Natural killer cell treated with Interleukin-12 subunit alpha and Interleukin-12 subunit beta and Interleukin-15 and Interleukin-18, amount 100 ng/mL, for 72 hours (primary cell): ENCODE data around the gene GABBR2. TPM values are rescaled to one million over a fixed set of nuclear protein-coding genes. Genes with fewer than 3 reads are reported as not detected.
"Not testable (repeated sequence)": the region's sequence is repeated elsewhere in the genome, so short reads cannot be mapped to it uniquely, and the experiment has no call there.

ENCODE experiments used
- ATAC-seq, 2 donors: fragments of 150-1000 bp; cut with Tn5 transposase in 1 of 2; sonication (Bioruptor Pico), chemical (Tn5 transposase) in 1 of 2; 2 replicates each; pipeline ENCODE4 v1.10.0; 2021
- DNase-seq: peaks from one replicate; pipeline ENCODE4 v3.0.0; 2022; ENCODE audit warnings: low spot score
- H3K27ac Mint-ChIP-seq, 2 donors: 1 replicate in 1 of 2; 2 replicates in 1 of 2; pipeline ENCODE4 v1.8.0; 2022; ENCODE audit warnings: mixed read lengths in 2 of 2, mild to moderate bottlenecking in 1 of 2, moderate library complexity in 1 of 2
- H3K27me3 Mint-ChIP-seq, 2 donors: 1 replicate in 1 of 2; 2 replicates in 1 of 2; pipeline ENCODE4 v1.8.0; 2022; ENCODE audit warnings: mixed read lengths in 2 of 2
- H3K36me3 Mint-ChIP-seq: one replicate; pipeline ENCODE4 v1.8.0; 2022; ENCODE audit warnings: mixed read lengths
- H3K4me1 Mint-ChIP-seq, 2 donors: 1 replicate in 1 of 2; 2 replicates in 1 of 2; pipeline ENCODE4 v1.8.0; 2022; ENCODE audit warnings: low read depth in 2 of 2, mixed read lengths in 2 of 2, mild to moderate bottlenecking in 1 of 2
- H3K4me3 Mint-ChIP-seq: one replicate; pipeline ENCODE4 v1.8.0; 2022; ENCODE audit warnings: mixed read lengths
- H3K9me3 Mint-ChIP-seq: 2 replicates; pipeline ENCODE4 v1.8.0; 2022; ENCODE audit warnings: mixed read lengths
- total RNA-seq, 2 donors: library from RNA; stranded (reverse); gene quantifications; one replicate each; pipeline ENCODE4 v1.2.3, GENCODE V29; 2022

Gene GABBR2
- total RNA-seq, 2 donors from 2014 or later, result not detected

DNA sequence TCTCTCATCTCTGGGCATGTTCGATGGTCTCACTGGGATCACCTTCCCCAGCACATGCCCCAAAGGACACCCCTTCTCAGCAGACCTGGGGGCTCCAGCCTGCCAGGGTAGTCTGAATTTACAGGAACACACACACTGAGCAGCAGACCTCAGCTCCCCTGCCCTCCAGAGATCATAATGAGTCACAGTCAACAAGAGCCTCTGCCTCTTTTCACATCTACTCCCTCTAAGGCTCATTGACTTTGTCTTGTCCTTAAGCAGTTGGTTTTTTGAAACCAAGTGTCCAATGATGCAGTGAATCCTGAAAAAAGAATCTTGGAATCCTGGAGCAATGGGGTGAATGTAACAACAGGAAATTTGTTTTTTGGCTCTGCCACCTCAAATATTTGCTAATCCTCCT is 20.8 kb downstream of the GABBR2 start:
- Mint-ChIP-seq H3K27ac (no peak overlapping the region), H3K36me3 (no peaks in the 10 kb centered on the region), H3K4me1 (peaks cover 5% of the 10 kb centered on the region in 2 donors), H3K4me3 (no peak overlapping the region), H3K27me3 (peaks cover 0 to 3% of the 10 kb centered on the region in 2 donors), H3K9me3 (no peaks in the 10 kb centered on the region)
- no peak for DNase-seq
- no peak for ATAC-seq

DNA sequence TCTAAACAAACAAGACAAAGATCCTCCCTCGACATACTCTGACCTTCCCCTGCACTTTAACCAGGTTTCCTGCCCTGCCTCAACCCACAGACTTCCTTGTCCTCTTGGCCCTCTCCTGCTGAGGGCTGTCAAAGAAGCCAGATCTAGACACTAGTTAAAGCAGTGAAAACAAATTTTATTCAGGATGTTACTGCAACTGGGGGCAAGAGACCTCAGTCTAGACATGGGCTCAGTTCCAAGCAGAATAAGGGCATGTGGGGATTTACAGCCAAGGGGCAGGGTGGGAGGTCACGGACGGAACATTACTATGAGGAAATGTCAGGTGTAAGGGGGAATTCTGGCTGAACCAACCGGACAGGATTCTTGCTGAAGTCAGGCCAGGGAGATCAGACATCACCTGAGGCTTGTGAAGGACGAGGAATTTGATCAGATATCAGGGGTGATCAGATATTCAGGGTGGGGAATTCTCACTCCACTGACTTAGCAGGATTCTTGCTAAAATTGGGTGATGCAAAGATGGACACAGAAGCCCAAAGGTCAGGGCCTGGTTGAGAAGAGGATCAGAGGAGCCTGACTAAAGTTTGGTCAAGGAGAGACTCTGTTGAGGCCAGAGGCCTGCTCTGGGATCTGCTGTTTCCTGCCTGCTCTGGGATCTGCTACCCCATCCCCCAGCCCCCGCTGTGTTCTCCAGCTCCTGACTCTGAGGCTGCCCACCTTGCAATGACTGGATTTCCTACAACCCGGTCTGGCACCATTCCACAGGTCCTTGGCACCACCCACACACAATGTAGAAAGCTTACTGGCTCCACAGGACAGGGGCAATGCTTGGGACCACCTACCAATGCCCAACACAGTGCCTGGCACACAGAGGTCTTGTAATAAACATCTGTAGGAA is 21.5 kb downstream of the GABBR2 start:
- Mint-ChIP-seq H3K27me3 (peaks cover 0 to 3% of the 10 kb centered on the region in 2 donors), H3K4me3 (no peak overlapping the region), H3K9me3 (no peaks in the 10 kb centered on the region), H3K36me3 (no peaks in the 10 kb centered on the region), H3K27ac (no peak overlapping the region), H3K4me1 (peaks cover 5% of the 10 kb centered on the region in 2 donors)
- DNase-seq (no peak), ATAC-seq (peak in 1 of 2 donors; percentile 18)

DNA sequence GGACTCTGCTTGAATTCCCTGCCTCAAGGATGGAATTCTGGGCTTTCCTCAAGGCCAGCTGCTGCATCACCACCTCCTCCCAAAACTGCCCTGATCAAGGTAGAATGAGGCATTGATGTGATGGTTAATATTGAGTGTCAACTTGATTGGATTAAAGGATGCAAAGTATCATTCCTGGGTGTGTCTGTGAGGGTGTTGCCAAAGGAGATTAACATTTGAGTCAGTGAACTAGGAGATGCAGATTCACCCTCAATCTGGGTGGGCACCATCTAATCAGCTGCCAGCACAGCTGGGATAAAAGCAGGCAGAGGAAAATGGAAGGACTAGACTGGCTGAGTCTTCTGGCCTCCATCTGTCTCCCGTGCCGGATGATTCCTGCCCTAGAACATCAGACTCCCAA is 23.9 kb downstream of the GABBR2 start:
- not testable (repeated sequence) for H3K36me3 Mint-ChIP-seq, DNase-seq, H3K27me3 Mint-ChIP-seq, H3K27ac Mint-ChIP-seq, H3K4me3 Mint-ChIP-seq, H3K4me1 Mint-ChIP-seq, ATAC-seq, H3K9me3 Mint-ChIP-seq

DNA sequence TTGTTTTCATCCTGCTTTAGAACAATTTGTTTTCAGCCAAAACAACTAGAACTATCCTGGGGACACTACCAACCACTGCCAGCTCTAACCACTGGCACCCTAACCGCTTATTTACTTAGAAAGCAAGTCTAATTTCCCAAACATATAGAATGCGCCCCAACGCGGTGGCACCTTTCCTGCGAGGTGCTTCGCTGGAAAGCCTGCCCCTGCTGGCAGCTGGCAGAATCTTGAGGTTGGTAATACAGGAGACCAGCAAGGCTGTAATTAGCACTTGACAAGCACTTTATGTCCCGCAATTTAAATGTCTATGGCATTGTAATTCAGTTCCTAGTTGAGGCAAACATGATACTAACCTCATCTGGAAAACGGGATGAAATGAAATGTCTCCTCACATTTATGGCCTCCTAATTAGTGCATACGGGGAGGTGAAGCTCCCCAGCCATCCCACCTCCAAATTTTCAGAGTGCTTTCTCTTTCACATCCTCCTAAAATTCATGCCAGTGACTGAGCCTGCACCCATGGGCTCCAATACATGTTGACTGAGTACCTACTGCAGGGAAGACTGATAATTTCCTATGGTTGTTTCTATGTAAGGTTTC is 30.4 kb downstream of the GABBR2 start:
- H3K36me3 Mint-ChIP-seq, result no peaks in the 10 kb centered on the region
- H3K4me3 Mint-ChIP-seq, result no peak overlapping the region
- H3K9me3 Mint-ChIP-seq, result no peaks in the 10 kb centered on the region
- no peak overlapping the region for H3K27ac Mint-ChIP-seq
- no peaks in the 10 kb centered on the region for H3K4me1 Mint-ChIP-seq
- peaks cover 31 to 42% of the 10 kb centered on the region in 2 donors for H3K27me3 Mint-ChIP-seq
- ATAC-seq (no peak), DNase-seq (no peak)

DNA sequence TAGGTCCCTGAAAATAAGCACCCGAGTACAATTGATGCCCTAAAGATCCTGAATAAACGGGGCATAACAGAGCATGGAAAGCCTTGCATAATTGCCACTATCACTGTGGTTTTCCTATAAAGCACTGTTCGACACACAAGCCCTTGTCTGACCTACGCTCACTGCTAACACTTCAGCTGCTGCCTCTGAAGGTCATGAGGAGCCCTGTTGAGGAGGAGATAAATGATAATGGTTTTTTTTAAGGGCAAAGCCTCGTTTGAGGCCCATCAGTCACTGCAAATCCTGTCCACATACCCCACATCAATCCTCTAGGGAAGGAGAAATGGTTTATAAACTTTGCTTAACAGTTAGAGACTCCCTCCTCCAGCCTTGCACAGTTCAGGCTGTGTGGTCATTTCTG is 35.1 kb downstream of the GABBR2 start:
- no peaks in the 10 kb centered on the region for H3K4me1 Mint-ChIP-seq
- no peak overlapping the region for H3K27ac Mint-ChIP-seq
- no peak for ATAC-seq
- H3K9me3 Mint-ChIP-seq, result no peaks in the 10 kb centered on the region
- peaks cover 32 to 52% of the 10 kb centered on the region in 2 donors for H3K27me3 Mint-ChIP-seq
- DNase-seq, result no peak
- H3K4me3 Mint-ChIP-seq, result no peak overlapping the region
- no peaks in the 10 kb centered on the region for H3K36me3 Mint-ChIP-seq

DNA sequence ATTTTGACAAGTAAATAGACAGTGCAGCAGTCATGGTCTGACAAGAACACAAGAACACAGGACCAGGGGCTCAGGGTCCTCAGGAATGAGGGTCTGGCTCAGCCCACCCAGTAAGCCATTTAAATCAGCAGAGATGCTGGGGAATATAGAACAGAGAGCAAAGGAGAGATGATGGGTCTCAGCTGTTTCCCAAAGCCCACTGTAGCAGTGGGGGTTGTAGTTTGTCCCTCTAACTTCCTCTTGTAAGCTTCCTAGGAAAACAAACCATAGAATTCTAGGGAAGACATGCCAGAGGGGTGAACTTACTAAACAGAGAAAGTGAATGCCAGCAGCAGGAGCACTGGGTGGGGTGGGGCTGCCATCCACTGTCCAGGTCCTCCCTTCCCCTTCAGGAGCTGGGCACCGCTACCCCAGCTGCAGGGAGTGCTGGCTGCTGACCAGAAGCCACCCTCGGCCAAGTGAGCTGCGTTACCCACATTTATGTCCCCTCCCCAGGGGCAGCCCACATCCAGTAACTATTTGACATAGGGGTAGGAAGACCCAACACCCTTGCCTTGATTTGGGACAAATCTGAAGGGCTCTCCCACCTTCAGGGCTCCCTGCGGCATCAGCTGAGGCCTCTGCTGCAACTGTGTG is 41.6 kb downstream of the GABBR2 start:
- ATAC-seq, result no peak
- Mint-ChIP-seq H3K27me3 (peaks cover 8 to 24% of the 10 kb centered on the region in 2 donors), H3K9me3 (no peaks in the 10 kb centered on the region), H3K4me1 (no peaks in the 10 kb centered on the region), H3K4me3 (no peak overlapping the region), H3K27ac (no peak overlapping the region), H3K36me3 (no peaks in the 10 kb centered on the region)
- DNase-seq, result no peak

DNA sequence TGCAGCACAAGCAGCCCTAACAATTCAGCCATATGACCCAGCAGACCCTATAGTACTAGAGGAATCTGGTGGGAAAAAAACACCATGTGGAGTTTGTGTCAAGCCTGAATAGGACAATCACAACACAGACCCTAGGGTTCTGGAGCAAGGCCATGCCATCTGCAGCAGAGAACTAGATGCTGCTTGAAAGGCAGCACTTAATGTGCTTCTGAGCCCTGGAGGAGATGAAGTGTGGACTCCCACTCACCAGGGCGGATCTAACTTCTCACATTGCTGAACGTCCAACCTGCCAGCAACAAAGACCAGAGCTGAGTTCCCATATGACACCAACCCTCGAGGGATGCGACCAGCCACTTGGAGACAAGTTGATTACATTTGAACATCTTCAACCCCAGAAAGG is 43.2 kb downstream of the GABBR2 start:
- no peaks in the 10 kb centered on the region for H3K4me1 Mint-ChIP-seq

DNA sequence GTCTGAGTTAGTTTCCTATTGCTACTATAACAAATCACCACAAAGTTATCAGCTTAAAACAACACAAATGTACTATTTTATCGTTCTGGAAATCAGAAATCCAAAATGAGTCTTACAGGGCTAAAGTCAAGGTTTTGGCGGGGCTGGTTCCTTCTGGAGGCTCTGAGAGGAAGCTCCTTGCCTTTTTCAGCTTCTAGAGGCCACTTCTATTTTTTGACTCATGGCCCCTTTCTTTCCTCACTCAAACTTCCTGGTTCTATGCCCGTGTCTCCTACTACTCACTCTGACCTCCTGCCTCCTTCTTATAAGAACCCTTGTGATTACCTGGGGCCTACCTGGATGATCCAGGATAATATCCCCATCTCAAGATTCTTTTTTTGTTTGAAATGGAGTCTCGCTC is 48.2 kb downstream of the GABBR2 start:
- DNase-seq, result no peak
- peaks cover 9 to 25% of the 10 kb centered on the region in 2 donors for H3K27me3 Mint-ChIP-seq
- no peaks in the 10 kb centered on the region for H3K9me3 Mint-ChIP-seq
- H3K4me3 Mint-ChIP-seq, result no peak overlapping the region
- no peaks in the 10 kb centered on the region for H3K4me1 Mint-ChIP-seq
- no peak for ATAC-seq
- no peaks in the 10 kb centered on the region for H3K36me3 Mint-ChIP-seq
- no peak overlapping the region for H3K27ac Mint-ChIP-seq

More for the DNA sequence above, 43.2 kb downstream of the GABBR2 start:
- Mint-ChIP-seq H3K36me3 (no peaks in the 10 kb centered on the region), H3K27ac (no peak overlapping the region), H3K4me3 (no peak overlapping the region), H3K9me3 (no peaks in the 10 kb centered on the region), H3K27me3 (peaks cover 10 to 31% of the 10 kb centered on the region in 2 donors)
- DNase-seq (no peak), ATAC-seq (no peak)

DNA sequence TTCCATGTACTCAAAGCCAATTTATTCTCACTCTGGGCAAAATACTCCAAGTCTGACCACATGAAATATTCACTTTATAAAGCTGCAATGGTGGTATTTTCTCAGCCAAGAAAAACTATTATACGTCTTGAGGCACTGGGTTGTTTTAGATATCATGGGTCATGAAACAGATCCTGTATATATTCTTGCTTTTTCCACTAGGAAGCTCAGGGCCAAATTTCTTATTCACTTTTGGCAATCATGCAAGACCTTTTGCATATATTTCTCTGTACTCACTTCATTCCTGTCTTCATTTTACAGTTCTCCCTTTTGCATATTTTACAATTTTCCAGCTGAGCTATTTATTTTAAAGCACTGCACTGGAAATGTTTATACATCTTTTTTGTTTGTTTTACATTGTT is 49.8 kb downstream of the GABBR2 start:
- H3K9me3 Mint-ChIP-seq, result no peaks in the 10 kb centered on the region

DNA sequence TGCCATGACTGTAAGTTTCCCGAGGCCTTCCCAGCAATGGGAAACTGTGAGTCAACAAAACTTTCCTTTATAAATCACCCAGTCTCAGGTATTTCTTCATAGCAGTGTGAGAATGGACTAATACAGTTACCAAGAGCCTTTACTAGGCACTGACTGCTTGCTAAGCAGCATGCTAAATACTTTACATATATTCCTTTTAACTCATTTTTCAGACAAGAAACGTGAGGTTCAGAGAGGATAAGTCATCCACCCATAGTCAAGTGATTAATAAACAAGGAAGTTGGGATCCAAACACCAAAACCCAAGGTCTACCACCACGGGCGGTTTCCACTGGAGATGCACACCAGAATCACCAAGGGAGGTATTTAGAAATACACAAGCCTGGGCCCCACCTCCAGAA is 50.8 kb downstream of the GABBR2 start:
- no peak for ATAC-seq
- Mint-ChIP-seq H3K9me3 (no peaks in the 10 kb centered on the region), H3K4me3 (no peak overlapping the region)

More for the DNA sequence above, 49.8 kb downstream of the GABBR2 start:
- Mint-ChIP-seq H3K36me3 (no peaks in the 10 kb centered on the region), H3K4me3 (no peak overlapping the region), H3K27me3 (peaks cover 12 to 30% of the 10 kb centered on the region in 2 donors), H3K27ac (no peak overlapping the region), H3K4me1 (no peaks in the 10 kb centered on the region)
- ATAC-seq, result no peak
- no peak for DNase-seq

DNA sequence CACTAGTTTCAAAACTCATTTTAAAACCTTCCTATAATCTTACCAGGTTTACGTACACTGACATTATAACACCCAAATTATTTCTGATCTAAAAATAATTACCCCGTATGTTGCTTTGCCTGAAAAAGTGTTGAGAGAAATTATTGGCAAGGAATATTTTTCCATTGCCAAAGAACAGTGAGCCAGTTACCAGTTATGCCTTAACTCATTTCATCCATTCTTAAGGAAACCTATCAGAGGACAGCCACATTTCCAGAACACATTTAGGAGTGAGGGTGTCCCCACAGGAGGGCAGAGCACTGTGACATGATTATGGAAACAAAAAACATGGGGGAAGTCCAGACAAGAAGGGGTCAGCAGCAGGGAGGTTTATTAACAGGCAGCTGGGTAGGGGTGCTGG is 52.2 kb downstream of the GABBR2 start:
- Mint-ChIP-seq H3K27ac (no peak overlapping the region), H3K27me3 (peaks cover 14 to 36% of the 10 kb centered on the region in 2 donors), H3K9me3 (no peaks in the 10 kb centered on the region), H3K4me1 (no peaks in the 10 kb centered on the region), H3K36me3 (no peaks in the 10 kb centered on the region), H3K4me3 (no peak overlapping the region)
- no peak for DNase-seq
- no peak for ATAC-seq

More for the DNA sequence above, 50.8 kb downstream of the GABBR2 start:
- no peak for DNase-seq
- no peak overlapping the region for H3K27ac Mint-ChIP-seq
- peaks cover 12 to 35% of the 10 kb centered on the region in 2 donors for H3K27me3 Mint-ChIP-seq
- H3K4me1 Mint-ChIP-seq, result no peaks in the 10 kb centered on the region
- no peaks in the 10 kb centered on the region for H3K36me3 Mint-ChIP-seq

DNA sequence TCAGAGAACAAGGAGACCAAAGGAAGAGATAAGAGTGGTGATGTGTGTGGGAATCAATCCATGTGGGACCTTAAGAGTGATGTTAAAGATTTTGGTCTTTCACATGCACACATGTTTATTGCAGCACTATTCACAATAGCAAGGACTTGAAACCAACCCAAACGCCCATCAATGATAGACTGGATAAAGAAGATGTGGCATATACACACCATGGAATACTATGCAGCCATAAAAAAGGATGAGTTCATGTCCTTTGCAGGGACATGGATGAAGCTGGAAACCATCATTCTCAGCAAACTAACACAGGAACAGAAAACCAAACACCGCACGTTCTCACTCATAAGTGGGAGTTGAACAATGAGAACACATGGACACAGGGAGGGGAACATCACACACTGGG is 53.3 kb downstream of the GABBR2 start:
- not testable (repeated sequence) for H3K4me3 Mint-ChIP-seq, H3K9me3 Mint-ChIP-seq, ATAC-seq, H3K4me1 Mint-ChIP-seq, DNase-seq, H3K27ac Mint-ChIP-seq, H3K36me3 Mint-ChIP-seq
- peaks cover 16 to 37% of the 10 kb centered on the region in 2 donors for H3K27me3 Mint-ChIP-seq

DNA sequence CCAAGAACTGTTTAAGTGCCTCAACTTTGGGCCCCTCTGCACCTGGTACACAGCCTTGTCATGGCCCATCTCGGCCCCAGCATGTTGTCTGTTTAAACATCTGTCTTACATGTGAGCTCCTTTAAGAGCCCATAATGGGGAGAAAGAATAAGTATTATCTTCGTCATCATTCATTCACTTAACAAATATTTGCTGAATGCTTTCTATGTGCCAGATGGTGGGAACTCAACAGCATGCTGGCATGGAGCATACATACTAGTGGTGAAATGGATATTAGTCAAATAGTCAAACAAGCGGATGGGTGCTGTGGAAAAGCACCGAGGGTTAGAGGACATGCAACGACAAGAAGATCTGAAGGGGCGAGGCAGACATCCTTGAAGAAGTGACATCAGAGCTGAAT is 54.5 kb downstream of the GABBR2 start:
- no peak overlapping the region for H3K27ac Mint-ChIP-seq
- no peak for DNase-seq
- no peak for ATAC-seq
- H3K4me3 Mint-ChIP-seq, result no peak overlapping the region
- H3K9me3 Mint-ChIP-seq, result no peaks in the 10 kb centered on the region
- H3K27me3 Mint-ChIP-seq, result peaks cover 21 to 39% of the 10 kb centered on the region in 2 donors
- H3K4me1 Mint-ChIP-seq, result no peaks in the 10 kb centered on the region
- H3K36me3 Mint-ChIP-seq, result no peaks in the 10 kb centered on the region

DNA sequence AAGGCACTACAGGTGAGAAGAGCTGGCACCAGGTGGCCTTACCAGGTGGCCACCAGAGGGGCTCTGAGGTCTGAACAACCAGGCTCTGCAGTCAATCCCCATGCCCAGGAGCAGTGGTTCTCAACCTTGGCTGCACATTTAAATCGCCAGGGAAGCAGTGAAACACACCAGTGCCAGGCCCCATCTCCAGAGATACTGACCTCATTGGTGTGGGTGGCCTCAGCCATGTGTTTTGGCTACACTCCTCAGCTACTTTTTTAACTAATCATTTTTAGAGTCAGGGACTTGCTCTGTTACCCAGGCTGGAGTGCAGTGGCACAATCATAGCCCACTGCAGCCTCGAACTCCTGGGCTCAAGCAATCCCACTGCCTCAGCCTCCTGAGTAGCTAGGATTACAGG is 56.0 kb downstream of the GABBR2 start:
- Mint-ChIP-seq H3K27me3 (peaks cover 24 to 39% of the 10 kb centered on the region in 2 donors), H3K27ac (no peak overlapping the region), H3K4me1 (no peaks in the 10 kb centered on the region), H3K4me3 (no peak overlapping the region), H3K36me3 (no peaks in the 10 kb centered on the region), H3K9me3 (no peaks in the 10 kb centered on the region)
- DNase-seq (no peak), ATAC-seq (no peak)
